Colonic mucosa (tissue), 4 donors: Measurements from ENCODE around the gene ACCSL. TPM values are rescaled to one million over a fixed set of nuclear protein-coding genes. Genes with fewer than 3 reads are reported as not detected.

Experiments
- DNase-seq: peaks from one replicate; pipeline ENCODE4 v3.0.0-alpha.2; 2020
- H3K27ac ChIP-seq: fragments of 200-600 bp; one replicate; pipeline ENCODE4 v1.8.0; 2021
- H3K27me3 ChIP-seq: fragments of 200-600 bp; one replicate; pipeline ENCODE4 v1.8.0; 2021
- H3K36me3 ChIP-seq: fragments of 200-600 bp; one replicate; pipeline ENCODE4 v1.8.0; 2021
- H3K4me1 ChIP-seq: fragments of 200-600 bp; one replicate; pipeline ENCODE4 v1.8.0; 2021; ENCODE audit warnings: mild to moderate bottlenecking
- H3K4me3 ChIP-seq: fragments of 200-600 bp; one replicate; pipeline ENCODE4 v1.8.0; 2021
- H3K9ac ChIP-seq, 2 donors: one replicate each; pipeline ENCODE4 v1.7.0; 2013; ENCODE audit warnings: control low read depth in 2 of 2, low read depth in 2 of 2, low read length in 2 of 2
- H3K9me3 ChIP-seq: fragments of 200-600 bp; one replicate; pipeline ENCODE4 v1.8.0; 2021
- CTCF ChIP-seq: fragments of 200-600 bp; IDR thresholded peaks from one replicate; pipeline ENCODE4 v1.8.0; 2022; ENCODE audit warnings: antibody characterized with exemption, mild to moderate bottlenecking
- intact Hi-C: fragments of 100-400 bp; cut with DNase I; formaldehyde crosslinking; loops from one replicate; pipeline ENCODE4 v1.14.1; 2022
- total RNA-seq, 2 donors: library from RNA; stranded (reverse); fragmentation: NEBNext Ultra II Directional in 1 of 2; extraction: Animal tissue kit (Norgen Biotek cat#: 25700) in 1 of 2; gene quantifications; one replicate each; pipeline ENCODE4 v1.2.1, GENCODE V29; 2021
- donor health status: healthy.
- donor health status: DM: no; HTN: no; CAD: no.
- donor health status: DM: no; HTN: no; CAD: no.

Gene ACCSL
- total RNA-seq, 2 donors from 2014 or later, result not detected

GRCh38 chr11:44029507-44029845, 18.3 kb upstream of the ACCSL start:
- H3K9me3 ChIP-seq, result no peaks in the 10 kb centered on the region
- no peak for DNase-seq
- no peaks in the 10 kb centered on the region for H3K4me1 ChIP-seq
- no peak for TF ChIP-seq CTCF
- no peak overlapping the region for H3K9ac ChIP-seq
- H3K27me3 ChIP-seq, result no peaks in the 10 kb centered on the region
- no peak overlapping the region for H3K4me3 ChIP-seq
- H3K27ac ChIP-seq, result no peak overlapping the region
- intact Hi-C loops, result no loop called here
- H3K36me3 ChIP-seq, result no peaks in the 10 kb centered on the region

DNA sequence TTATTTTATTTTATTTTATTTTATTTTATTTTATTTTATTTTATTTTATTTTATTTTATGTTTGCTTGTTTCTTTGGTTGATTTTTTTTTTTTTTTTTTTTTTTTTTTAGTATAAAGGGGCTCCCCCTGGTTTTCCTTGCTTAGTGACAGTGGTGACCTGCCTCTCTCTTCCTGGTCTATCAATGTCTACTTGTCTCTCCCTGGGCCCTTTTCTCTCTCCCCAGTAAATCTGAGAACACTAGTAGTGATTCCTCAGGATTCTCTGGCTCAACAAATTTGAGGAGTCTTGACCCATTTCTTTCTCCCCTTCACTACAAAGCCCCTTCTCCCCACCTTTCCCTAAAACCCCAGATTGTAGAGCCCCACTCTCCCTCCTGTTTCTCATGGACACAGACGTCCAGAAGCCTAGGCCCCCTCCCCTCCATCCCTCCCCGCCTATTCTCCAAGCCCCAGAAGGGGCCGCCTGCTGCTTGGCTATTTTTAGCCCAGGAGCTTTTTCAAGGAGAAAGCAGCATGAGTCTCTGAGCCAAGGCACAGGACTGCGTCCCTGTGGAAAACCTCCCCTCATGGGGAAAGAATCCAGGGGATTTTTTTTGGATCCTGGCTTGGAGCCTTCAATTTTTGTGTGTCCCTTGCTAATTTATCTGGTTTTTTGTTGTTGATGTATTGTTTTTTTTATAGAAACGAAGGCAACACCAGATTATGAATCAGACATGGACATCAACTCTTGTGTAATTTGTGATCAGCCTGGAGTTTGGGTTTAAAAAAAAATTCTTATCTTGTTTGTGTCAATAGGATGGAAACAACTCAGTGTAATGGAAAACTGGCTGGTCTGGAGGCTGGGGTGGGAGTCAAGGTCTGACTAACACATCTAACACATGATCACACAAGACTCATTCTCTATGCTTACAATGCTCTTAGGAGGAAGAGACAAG, 17.5 kb upstream of the ACCSL start:
- intact Hi-C loops, result no loop called here
- Histone ChIP-seq H3K27me3 (no peaks in the 10 kb centered on the region), H3K27ac (peak overlapping the region; percentile 55), H3K4me1 (no peaks in the 10 kb centered on the region), H3K9ac (no peak overlapping the region), H3K9me3 (no peaks in the 10 kb centered on the region), H3K4me3 (no peak overlapping the region), H3K36me3 (no peaks in the 10 kb centered on the region)
- no peak for TF ChIP-seq CTCF
- DNase-seq, result no peak

- intact Hi-C loops, result no loop called here
- no peak for DNase-seq
Observed at GRCh38 chr11:44030996-44031395, 16.8 kb upstream of the ACCSL start.

DNA sequence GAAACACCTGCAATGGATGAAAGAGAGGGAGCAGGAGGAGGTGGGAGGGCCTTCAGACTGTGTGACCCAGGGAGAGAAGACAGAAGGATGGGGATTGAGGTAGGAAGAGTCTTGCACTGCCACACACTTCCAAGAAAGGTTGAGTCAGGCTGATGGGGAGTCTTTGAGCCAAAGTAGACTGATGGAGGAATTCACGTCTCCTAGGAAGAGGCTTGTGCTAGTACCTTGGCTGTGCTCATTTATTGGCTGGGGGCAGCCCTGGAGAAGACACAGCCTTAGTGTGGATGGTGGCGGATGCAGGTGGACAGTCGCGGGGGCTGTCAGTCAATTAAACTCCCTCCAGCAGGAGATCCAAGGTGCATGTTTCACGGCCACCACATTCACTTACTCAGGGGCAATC, 16.2 kb upstream of the ACCSL start:
- H3K36me3 ChIP-seq, result no peaks in the 10 kb centered on the region
- H3K4me3 ChIP-seq, result no peak overlapping the region
- H3K9ac ChIP-seq, result no peak overlapping the region
- peak overlapping the region; percentile 55 for H3K27ac ChIP-seq
- no peaks in the 10 kb centered on the region for H3K4me1 ChIP-seq
- no peak for DNase-seq
- no peaks in the 10 kb centered on the region for H3K9me3 ChIP-seq
- intact Hi-C loops, result no loop called here
- H3K27me3 ChIP-seq, result no peaks in the 10 kb centered on the region
- TF ChIP-seq CTCF, result no peak

More at GRCh38 chr11:44030996-44031395, 16.8 kb upstream of the ACCSL start:
- Histone ChIP-seq H3K27me3 (no peaks in the 10 kb centered on the region), H3K36me3 (no peaks in the 10 kb centered on the region), H3K9ac (no peak overlapping the region), H3K4me3 (no peak overlapping the region), H3K9me3 (no peaks in the 10 kb centered on the region), H3K27ac (peak overlapping the region; percentile 55), H3K4me1 (no peaks in the 10 kb centered on the region)
- no peak for TF ChIP-seq CTCF

- DNase-seq, result no peak
- H3K27me3 ChIP-seq, result no peaks in the 10 kb centered on the region
- intact Hi-C loops, result no loop called here
- TF ChIP-seq CTCF, result no peak
- no peaks in the 10 kb centered on the region for H3K36me3 ChIP-seq
- no peaks in the 10 kb centered on the region for H3K9me3 ChIP-seq
- H3K4me1 ChIP-seq, result no peaks in the 10 kb centered on the region
- H3K4me3 ChIP-seq, result no peak overlapping the region
- H3K9ac ChIP-seq, result peak overlapping the region in 1 of 2 donors; percentile 35
- peak overlapping the region; percentile 17 for H3K27ac ChIP-seq
Observed at GRCh38 chr11:44032299-44033085, 15.3 kb upstream of the ACCSL start.
